SKM-1 treated with dmso at 0.1 percent for 144 hours (cell line): Measurements from ENCODE around the gene CHD2.
A peak's percentile ranks its signal among the peaks of the same experiment; 100 is the strongest.
"Not testable (repeated sequence)": the region's sequence is repeated elsewhere in the genome, so short reads cannot be mapped to it uniquely, and the experiment has no call there.

Experiments used
- DNase-seq: peaks from one replicate; lab custom pipeline; 2025; ENCODE audit not compliant: unreplicated experiment; lab: John Stamatoyannopoulos, UW

CHD2 gene

DNA sequence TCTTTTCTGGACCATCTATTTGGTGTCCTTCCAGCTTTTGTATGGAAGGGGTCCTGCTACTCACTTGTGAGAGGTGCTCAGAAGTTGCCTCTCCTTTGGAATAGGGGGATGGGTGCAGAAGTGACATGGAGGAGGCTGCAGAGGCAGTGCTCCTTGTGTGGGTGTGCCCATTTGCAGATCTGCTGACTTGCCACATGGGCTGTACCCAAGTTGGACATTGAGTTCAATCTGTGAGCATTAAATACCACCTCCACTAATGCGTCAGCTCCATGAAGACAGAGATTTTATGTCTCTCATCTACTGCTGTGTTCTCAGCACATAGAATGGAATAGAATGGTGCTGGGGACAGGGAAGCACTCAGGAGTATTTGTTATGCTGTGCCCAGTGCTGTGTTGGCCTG is 112.7 kb downstream of the CHD2 start:
- DNase-seq: no peak

DNA sequence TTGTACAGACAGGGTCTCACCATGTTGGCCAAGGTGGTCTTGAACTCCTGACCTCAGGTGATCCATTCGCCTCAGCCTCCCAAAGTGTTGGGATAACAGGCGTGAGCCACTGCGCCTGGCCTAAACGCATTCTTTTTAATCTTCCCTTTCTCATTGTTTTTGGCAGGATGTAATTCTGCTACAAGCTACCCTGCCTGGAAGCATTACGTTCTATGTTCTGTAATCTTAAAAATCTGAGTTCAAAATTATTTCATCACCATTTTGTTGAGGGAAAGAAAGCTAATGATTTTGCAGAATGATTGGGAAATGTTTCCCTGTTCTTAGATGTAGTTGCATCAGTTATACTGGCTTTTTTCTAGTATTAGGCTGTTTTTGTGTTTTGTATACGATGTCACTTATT is 117.4 kb downstream of the CHD2 start:
- no peak for DNase-seq

DNA sequence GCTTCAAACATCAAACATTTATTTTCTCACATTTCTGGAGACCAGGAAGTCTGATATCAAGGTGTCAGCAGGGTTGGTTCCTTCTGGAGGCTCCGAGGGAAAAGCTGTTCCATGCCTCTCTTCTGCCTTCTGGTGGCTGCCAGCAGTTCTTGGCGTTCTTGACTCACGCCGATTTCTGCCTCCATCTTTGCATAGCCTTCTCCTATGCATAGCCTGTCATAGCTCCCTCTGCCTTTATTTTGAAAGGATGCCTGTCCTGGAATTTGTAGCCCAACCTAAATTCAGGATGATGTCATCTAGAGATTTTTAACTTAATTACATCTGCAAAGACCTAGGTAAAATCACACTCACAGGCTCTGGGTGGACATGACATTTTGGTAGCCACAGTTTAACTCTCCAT is 118.5 kb downstream of the CHD2 start:
- DNase-seq: no peak

DNA sequence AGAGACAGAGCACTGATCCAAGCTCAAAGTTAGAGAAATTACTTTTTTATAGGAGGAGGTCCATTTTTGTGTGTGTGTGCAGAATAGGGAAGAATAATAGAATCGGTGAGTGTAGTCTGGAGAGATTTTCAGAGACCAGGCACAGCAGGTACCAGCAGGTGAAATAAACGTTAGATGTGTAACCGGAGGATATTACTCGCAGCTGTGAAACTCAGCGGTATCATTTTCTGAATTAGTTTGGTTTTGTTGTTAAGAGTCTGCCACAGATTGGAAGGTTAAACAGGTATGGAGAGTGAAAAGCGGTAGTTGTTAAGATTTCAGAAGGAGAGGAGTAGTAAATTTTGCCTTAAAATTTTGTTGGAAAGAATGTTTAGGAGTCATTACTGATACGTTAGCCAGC is 119.0 kb downstream of the CHD2 start:
- DNase-seq: no peak

DNA sequence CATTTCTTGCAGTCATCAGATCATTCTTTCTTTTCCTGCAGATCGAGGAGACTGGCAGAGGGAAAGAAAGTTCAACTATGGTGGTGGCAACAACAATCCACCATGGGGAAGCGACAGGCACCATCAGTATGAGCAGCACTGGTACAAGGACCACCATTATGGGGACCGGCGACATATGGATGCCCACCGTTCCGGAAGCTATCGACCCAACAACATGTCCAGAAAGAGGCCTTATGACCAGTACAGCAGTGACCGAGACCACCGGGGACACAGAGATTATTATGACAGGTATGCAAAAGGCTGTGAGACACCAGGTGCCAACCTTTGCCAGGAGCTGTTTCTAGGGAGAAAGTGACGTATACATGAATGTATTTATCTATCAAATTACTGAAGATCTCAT is 119.8 kb downstream of the CHD2 start:
- no peak for DNase-seq

DNA sequence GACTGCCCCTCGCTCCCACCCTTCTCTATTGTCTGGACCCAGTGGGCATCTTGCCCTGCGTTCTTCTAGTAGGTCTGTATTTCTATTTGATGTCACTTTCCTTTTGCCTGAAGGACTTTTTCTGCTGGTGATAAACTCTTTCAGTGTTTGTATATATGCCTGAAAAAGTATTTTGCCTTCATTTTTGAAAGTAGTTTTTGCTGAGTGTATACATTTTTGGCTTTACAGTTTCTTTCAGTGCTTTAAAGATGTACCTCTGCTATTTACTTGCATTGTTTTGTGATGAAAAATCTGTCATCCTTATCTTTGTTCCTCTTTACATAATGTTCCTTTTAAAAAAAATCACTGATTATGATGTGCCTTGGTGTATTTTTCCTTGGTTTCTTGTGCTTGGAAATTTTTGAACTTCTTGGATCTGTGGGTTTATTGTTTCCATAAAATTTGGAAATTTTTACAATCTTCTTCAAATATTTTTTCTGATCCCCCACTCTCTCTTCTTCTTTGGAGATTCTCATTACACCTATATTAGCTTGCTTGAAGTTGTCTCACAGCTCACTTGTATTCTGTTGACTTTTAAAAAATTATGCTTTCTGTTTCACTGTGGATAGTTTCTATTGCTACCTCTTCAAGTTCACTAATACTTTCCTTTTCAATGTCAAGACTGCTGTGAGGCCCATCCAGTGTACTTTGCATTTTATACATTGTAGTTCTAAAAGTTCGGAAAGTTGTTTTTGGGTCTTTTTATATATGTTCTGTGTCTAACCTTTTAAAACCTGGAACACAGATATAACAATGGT is 121.0 kb downstream of the CHD2 start:
- no peak for DNase-seq

DNA sequence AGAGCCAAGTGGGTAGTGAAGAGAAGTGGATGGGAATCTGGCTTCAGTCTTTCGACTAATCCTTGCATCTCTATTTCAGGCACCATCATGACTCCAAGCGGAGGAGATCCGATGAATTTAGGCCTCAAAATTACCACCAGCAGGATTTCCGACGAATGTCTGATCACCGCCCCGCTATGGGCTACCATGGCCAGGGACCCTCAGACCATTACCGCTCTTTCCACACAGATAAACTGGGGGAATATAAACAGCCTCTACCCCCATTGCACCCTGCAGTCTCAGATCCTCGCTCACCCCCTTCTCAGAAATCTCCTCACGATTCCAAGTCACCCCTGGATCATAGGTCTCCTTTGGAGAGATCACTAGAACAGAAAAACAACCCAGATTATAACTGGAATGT is 124.2 kb downstream of the CHD2 start:
- no peak for DNase-seq

DNA sequence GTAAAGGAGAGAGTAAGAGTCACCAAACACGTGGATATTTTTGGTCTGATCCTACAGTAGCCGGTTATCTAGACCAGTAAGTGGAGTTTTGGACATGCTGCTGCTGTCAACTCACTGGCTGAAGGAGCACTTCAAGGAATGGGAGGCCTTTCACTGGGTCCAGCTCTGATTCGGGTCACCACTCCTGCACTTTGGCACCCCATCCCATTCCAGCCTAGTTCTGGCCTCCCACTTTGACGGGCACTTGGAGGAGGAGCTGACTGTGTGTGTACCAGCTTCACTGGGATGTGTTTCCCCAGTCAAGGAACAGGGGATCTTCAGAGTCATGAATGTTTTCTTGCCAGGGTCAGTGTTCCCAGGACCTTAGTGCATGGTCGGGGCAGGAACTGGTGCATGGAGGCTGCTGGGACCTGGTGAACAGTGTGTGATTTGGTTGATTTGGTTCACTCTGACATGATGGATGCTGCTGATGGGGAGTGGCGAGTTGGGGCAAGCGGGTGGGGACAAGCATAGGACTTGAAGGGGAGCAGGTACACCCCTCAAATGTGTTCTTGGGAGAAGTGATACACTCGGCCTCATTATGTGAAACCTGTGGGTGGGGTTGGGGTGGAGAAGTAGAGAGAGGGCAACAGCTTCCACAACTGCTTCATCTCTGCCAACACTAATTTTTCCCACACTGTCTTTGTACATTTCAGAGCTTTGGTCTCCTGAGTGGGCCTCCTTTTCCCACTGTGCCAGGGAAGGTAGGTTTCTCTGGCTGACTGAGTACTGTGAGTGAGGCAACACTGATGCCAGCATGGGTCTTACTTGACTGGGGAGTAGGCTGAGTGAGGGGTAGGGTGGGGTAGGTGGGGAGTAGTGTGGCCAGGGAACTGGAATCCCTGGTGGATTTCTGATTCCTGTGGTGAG is 124.8 kb downstream of the CHD2 start:
- DNase-seq: no peak

DNA sequence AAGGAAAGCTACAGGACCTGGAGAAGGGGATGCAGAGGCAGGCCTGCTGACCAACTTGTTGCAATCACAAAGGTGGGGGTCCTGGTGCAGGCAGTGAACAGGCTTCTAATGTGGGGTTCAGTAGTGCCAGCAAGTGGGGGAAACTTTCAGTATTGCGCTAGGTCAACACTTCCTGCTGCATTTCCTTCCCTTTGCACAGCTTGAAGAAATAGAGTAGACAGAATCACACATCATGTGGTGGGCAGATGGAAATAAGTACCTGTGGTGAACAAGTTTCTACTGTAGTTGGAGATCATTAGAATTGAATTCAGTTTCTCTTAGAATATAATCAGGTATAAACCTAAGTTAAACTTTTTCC is 125.5 kb downstream of the CHD2 start:
- DNase-seq: no peak

DNA sequence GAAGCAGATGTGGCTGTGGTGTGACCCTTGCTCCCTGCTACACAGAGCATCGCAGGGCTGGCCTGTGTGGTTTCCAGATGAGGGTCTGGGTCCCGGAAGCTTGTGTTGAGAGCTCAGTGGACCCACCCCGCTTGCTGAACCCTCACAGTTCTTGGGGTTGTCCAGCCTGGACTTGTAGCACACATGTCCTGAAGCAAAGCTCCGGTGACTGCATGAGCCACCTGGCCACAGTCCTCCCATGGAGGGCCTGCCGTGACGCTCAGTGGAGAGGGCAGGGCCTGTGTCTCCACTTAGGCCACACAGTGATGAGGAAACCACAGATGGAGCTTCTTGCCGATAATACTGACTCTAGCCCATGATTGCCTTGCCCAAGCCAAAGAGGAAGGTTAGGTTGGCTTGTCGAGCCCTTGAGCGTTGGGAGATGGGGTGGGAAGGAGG is 126.3 kb downstream of the CHD2 start:
- no peak for DNase-seq

DNA sequence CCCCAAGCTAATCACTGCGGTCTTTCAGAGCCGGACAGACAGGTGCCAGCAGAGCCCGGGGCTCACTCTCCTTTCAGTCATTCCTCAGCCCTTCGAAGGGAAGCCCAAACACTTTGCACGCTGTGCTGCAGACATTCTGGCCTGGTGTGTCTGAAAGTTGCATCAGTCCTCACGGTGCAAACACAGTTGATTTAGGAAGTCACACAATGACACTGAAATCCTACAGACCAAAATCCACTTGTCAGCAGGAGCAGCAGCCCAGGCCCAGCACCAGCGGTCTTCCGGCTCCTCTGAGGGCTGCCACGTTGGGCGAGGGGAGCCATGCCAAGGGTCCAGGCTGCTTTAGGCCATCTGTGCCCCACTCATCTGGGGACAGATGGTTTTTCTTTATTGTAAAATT is 127.3 kb downstream of the CHD2 start:
- no peak for DNase-seq

DNA sequence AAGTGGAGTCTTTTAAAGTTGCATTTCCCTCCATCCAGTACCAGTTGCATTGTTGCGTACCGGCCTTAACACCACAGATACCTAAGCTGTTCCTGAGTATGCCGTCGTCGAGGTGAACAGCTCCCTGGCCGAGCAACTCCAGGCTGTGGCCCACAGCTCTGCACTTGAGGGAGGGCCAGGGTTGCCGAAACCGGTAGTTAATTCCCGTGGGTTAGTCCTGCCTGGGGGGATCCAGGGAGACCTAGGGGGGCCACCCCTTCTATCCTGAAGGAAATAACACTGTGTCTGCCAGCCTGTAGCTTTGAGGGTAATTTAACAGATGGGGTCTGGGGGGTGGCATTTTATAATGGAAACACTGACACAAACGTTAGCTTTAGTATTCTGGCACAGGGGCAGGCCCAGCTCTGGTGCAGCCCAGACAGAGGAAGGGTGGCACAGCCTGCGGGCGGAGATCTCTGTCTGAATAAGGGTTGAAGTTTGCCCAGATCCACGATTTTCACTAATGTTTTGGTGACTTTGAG is 128.0 kb downstream of the CHD2 start:
- DNase-seq: no peak

DNA sequence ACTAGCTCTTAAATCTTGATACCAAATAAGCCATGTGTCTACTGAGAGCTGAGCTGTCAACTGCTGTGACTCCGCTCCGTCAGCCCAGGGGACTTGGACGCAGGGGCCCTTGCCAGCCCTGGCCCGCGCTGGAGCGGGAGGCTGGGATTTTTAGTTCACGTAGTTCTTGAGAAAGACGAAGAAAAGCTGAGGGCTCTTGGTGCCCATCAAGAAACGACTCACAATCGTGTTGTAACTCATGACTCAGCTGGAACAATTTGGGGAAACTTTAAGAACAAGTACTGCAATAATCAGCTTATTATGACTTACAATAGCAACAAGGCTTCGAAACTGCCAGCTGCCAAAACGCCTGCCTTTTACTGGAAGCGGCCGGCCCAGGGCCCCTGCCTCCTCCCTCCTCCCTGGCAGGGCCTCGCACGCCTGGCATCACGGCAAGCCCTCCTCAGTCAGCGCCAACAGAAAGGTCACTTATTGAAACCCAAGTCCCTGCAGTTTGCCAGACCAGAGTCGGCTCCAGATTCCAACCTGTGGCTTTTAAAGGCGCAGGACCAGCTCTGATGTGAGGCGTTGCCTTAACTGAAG is 128.6 kb downstream of the CHD2 start:
- peak; percentile 15 for DNase-seq

DNA sequence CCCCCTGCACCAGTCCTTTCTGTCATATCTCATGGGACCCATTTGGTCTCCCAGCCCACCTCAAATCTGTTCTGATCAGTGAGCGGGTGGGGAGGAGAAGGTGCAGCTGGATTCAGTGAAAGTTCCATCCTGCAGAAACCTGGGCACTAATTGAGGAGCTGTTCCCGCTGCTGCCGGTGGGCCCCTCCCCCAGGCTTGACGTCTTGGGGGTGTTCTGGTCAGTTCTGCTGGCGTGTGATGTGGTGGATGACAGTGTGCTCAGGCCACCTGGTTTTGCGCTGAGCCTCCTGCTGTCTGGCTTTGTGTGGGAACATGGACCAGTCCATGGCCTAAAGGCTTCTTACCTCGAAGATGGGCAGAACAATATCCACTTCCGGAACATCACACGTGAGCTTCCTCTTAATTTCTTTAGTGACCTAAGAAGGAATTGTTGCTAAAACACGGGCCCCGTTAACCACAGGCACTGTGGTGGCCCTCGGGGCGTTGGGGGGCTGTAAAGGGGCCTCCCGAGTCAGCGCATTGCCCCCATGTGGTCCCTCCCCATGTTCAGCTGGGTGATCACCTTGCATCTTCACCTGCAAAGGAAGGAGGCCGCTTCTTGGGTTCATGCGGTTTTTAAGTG is 129.2 kb downstream of the CHD2 start:
- no peak for DNase-seq

DNA sequence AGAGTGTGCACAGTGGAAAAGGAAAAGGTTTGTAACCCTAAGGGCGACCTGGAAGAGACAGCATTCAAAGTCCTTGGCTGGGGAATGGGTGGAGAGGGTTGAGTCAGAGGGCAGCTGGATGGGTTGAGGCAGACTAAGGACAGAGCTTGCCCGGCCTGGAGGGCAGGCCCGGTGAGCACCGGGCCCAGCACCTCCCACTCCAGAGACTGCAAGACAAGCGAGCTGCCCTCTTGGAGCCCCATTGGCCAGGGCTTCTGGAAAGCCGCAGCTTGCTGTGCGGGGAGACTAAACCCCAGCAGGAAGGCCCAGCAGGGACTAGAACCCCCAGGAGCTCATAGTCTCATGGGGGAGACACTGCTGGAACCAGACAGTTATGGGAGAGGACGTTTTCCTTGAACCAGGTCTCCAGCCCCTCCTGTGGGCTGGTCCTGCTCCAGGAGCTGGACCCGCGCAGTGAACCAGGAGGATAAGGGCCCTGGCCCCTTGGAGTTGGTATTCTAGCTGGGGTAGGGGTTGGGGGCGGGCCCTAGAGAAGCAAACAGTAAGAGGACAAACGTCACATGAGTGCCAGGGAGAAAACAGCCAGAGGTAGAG is 129.8 kb downstream of the CHD2 start:
- no peak for DNase-seq

DNA sequence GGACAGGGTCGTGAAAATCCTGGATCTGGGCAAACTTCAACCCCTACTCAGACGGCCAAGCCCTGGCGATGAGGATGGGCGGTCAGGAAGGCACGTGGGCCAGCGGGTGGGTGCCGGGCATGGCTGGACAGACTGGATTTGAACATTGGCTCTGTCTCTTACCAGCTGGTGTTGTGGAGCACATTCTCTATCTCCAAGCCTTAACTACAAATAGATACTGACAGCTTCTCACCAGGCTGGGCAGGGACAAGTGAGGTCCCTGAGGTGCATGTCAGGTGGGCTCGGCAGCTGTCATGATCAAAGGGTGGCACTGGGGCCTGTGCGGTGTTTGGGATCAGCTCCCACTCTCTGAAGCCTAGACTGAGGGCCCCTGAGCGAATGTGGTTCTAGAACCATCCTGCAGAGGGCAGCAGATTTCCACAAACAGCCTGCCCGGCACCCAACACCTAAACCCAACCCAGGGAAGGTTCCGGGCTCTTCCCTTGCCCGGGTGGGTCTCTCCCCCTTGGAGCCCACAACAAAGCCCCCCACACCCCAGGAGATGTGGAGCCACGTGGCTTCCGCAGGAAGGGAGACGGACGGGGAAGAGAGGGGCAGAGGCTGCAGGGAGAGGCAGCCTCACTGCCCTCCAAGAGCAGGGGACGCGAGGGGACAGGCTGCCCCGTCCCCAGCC is 130.4 kb downstream of the CHD2 start:
- peak; percentile 44 for DNase-seq

DNA sequence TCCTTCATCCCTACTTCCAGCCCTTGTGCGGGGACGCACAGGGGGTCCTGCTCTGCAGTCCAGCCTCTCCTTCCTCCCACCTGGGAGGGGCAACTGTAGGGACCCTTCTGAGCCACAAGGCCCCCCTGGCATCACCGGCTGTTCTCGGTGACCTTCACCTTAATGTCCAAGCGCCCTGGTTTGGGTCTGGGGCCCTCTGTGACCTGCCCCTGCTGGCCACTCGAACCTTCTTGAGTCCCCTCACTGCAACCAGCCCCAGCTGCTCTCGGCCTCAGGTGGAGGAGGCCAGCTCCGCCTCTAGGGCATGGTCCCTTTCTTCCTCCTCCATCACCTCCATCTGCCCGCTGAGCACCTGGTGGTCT is 131.0 kb downstream of the CHD2 start:
- DNase-seq: no peak

DNA sequence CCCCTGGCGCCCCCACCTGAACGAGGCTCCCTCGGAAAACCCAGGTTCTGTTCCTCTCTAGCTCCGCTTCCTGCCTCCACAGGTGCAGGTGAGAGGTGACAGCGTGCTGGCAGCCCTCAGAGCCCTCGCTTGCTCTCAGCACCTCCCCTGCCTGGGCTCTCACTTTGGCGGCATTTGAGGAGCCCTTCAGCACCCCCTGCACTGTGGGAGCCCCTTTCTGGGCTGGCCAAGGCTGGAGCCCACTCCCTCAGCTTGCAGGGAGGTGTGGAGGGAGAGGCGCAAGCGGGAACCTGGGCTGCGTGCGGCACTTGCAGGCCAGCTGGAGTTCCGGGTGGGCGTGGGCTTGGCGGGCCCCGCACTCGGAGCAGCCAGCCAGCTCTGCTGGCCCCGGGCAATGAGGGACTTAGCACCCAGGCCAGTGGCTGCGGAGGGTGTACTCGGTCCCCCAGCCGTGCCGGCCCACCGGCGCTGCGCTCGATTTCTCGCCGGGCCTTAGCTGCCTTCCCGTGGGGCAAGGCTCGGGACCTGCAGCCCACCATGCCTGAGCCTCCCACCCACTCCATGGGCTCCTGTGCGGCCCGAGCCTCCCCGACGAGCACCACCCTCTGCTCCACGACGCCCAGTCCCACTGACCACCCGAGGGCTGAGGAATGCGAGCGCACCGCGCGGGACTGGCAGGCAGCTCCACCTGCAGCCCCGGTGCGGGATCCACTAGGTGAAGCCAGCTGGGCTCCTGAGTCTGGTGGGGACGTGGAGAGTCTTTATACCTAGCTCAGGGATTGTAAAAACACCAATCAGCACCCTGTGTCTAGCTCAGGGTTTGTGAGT is 131.6 kb downstream of the CHD2 start:
- not testable (repeated sequence) for DNase-seq

DNA sequence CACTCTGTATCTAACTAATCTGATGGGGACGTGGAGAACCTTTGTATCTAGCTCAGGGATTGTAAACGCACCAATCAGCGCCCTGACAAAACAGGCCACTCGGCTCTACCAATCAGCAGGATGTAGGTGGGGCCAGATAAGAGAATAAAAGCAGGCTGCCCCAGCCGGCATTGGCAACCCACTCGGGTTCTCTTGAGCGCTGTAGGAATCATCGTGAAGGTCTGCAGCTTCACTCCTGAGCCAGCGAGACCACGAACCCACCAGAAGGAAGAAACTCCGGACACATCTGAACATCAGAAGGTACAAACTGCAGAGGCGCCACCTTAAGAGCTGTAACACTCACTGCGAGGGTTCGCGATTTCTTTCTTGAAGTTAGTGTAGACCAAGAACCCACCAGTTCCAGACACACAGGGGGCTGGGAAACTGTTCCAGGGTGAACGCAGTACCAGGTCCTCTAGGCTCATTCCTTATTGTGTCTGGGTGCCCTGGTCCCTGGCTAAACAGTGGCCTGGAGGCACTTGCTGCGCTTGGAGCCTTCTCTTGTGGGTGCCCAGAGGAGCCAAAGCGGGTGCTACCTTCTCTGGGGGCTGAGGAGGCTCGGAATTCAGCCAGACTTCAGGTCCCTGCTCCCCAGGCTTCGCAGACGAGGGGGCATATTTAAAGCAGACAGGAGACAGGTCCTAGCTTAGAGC is 132.5 kb downstream of the CHD2 start:
- DNase-seq: not testable (repeated sequence)
